Karpas-422 (cell line): Measurements from ENCODE around the gene VPS13D. TPM values are rescaled to one million over a fixed set of nuclear protein-coding genes. Genes with fewer than 3 reads are reported as not detected.
"Not testable (repeated sequence)": the region's sequence is repeated elsewhere in the genome, so short reads cannot be mapped to it uniquely, and the experiment has no call there.

ENCODE experiments used
- DNase-seq: peaks from one replicate; pipeline ENCODE4 v3.0.0-alpha.2; 2015
- H2AFZ ChIP-seq: fragments of 200-600 bp; sonication (generic); 2 replicates; pipeline ENCODE4 v1.6.1; 2014; ENCODE audit warnings: antibody characterized with exemption, low read length, mixed read lengths
- H3K27ac ChIP-seq: fragments of 200-600 bp; sonication (generic); 2 replicates; pipeline ENCODE4 v1.5.1; 2014; ENCODE audit warnings: mild to moderate bottlenecking, low read length, moderate library complexity
- H3K27me3 ChIP-seq: fragments of 200-600 bp; sonication (generic); 2 replicates; pipeline ENCODE4 v1.6.1; 2014; ENCODE audit warnings: low read length, mixed read lengths
- H3K36me3 ChIP-seq: fragments of 200-600 bp; sonication (generic); 2 replicates; pipeline ENCODE4 v1.6.1; 2014; ENCODE audit warnings: low read length, mixed read lengths; ENCODE audit not compliant: insufficient read depth
- H3K4me1 ChIP-seq: fragments of 200-600 bp; sonication (generic); 2 replicates; pipeline ENCODE4 v1.6.1; 2014; ENCODE audit warnings: mild to moderate bottlenecking, low read length, mixed read lengths
- H3K4me2 ChIP-seq: fragments of 200-600 bp; sonication (generic); 2 replicates; pipeline ENCODE4 v1.6.1; 2014; ENCODE audit warnings: low read length, low read depth, mild to moderate bottlenecking; ENCODE audit not compliant: poor library complexity, severe bottlenecking
- H3K4me3 ChIP-seq: fragments of 200-600 bp; sonication (generic); 2 replicates; pipeline ENCODE4 v1.5.1; 2014; ENCODE audit warnings: mild to moderate bottlenecking, antibody characterized with exemption, low read length, mixed read lengths
- H3K79me2 ChIP-seq: fragments of 200-600 bp; sonication (generic); 2 replicates; pipeline ENCODE4 v1.6.1; 2014; ENCODE audit warnings: mild to moderate bottlenecking, low read length, mixed read lengths
- H3K9ac ChIP-seq: fragments of 200-600 bp; sonication (generic); 2 replicates; pipeline ENCODE4 v1.6.0; 2014; ENCODE audit warnings: low read length
- H3K9me2 ChIP-seq: fragments of 200-600 bp; sonication (generic), shearing (Covaris generic); replicated peaks from 2 replicates; pipeline ENCODE4 v1.6.0; 2014; ENCODE audit warnings: mild to moderate bottlenecking, low read length, moderate library complexity; ENCODE audit not compliant: insufficient read depth
- H3K9me3 ChIP-seq: fragments of 300-700, 200-600 bp; sonication (generic); 2 replicates; pipeline ENCODE4 v1.6.1; 2014; ENCODE audit warnings: low read length, mixed read lengths
- H4K20me1 ChIP-seq: fragments of 200-600 bp; sonication (generic); 2 replicates; pipeline ENCODE4 v1.6.1; 2014; ENCODE audit warnings: mild to moderate bottlenecking, antibody characterized with exemption, low read length, low read depth; ENCODE audit not compliant: insufficient read depth
- total RNA-seq: library from RNA; depleted of rRNA; stranded (reverse); fragments of >200 nt; shearing (Covaris generic); gene quantifications from 2 replicates; pipeline ENCODE4 v1.2.3, GENCODE V29; 2014; ENCODE audit warnings: low replicate concordance

Gene VPS13D
- total RNA-seq, 1 experiment from 2014 or later: 36.2 TPM

- Histone ChIP-seq H3K36me3 (no peaks in the 10 kb centered on the region), H4K20me1 (no peaks in the 10 kb centered on the region), H2AFZ (no peak overlapping the region), H3K9ac (no peak overlapping the region), H3K4me1 (no peaks in the 10 kb centered on the region), H3K9me2 (no peaks in the 10 kb centered on the region), H3K79me2 (no peaks in the 10 kb centered on the region), H3K4me3 (no peak overlapping the region), H3K4me2 (no peak overlapping the region), H3K27me3 (no peaks in the 10 kb centered on the region), H3K27ac (no peak overlapping the region), H3K9me3 (no peaks in the 10 kb centered on the region)
- DNase-seq: no peak
Observed at GRCh38 chr1:12536023-12536639, 306.3 kb downstream of the VPS13D start.

DNA sequence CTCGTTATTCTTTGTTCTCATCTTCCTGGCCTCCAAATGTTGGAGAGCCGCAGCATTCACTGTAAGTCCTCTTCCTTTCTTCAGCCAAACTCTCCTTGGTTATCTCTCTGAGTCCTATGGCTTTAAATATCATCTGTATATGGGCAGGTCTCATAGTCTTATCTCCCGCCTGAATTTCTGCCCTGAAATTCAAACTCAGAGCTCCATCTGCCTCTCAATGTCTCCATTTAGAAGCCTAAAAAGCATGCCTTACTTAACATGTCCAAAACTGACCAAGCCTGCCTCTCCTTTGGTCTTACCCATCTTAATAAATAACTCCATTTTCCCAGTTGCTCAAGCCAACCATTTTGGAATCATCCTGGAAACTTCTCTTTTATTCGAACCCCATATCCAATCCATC lies 307.5 kb downstream of the VPS13D start:
- H3K9me2 ChIP-seq: no peaks in the 10 kb centered on the region
- no peak overlapping the region for H3K4me2 ChIP-seq
- H2AFZ ChIP-seq: no peak overlapping the region
- no peaks in the 10 kb centered on the region for H3K27me3 ChIP-seq
- no peak for DNase-seq
- H3K9me3 ChIP-seq: no peaks in the 10 kb centered on the region
- no peak overlapping the region for H3K27ac ChIP-seq
- no peaks in the 10 kb centered on the region for H3K36me3 ChIP-seq
- H3K4me3 ChIP-seq: no peak overlapping the region
- no peak overlapping the region for H3K9ac ChIP-seq
- H3K79me2 ChIP-seq: no peaks in the 10 kb centered on the region
- no peaks in the 10 kb centered on the region for H4K20me1 ChIP-seq
- no peaks in the 10 kb centered on the region for H3K4me1 ChIP-seq

- Histone ChIP-seq H3K4me1 (no peaks in the 10 kb centered on the region), H3K27me3 (no peaks in the 10 kb centered on the region), H3K9me3 (no peaks in the 10 kb centered on the region), H3K36me3 (no peaks in the 10 kb centered on the region), H3K9me2 (no peaks in the 10 kb centered on the region), H2AFZ (no peak overlapping the region), H3K4me3 (no peak overlapping the region), H3K27ac (no peak overlapping the region), H3K79me2 (no peaks in the 10 kb centered on the region), H3K4me2 (no peak overlapping the region), H3K9ac (no peak overlapping the region), H4K20me1 (no peaks in the 10 kb centered on the region)
- DNase-seq: no peak
Observed at GRCh38 chr1:12537906-12538461, 308.2 kb downstream of the VPS13D start.

GRCh38 chr1:12538536-12538935 lies 308.7 kb downstream of the VPS13D start:
- not testable (repeated sequence) for H3K4me2 ChIP-seq, DNase-seq, H3K9me3 ChIP-seq, H2AFZ ChIP-seq, H3K4me1 ChIP-seq, H3K79me2 ChIP-seq, H3K27ac ChIP-seq, H3K27me3 ChIP-seq, H3K9ac ChIP-seq, H3K4me3 ChIP-seq, H3K36me3 ChIP-seq, H4K20me1 ChIP-seq, H3K9me2 ChIP-seq

DNA sequence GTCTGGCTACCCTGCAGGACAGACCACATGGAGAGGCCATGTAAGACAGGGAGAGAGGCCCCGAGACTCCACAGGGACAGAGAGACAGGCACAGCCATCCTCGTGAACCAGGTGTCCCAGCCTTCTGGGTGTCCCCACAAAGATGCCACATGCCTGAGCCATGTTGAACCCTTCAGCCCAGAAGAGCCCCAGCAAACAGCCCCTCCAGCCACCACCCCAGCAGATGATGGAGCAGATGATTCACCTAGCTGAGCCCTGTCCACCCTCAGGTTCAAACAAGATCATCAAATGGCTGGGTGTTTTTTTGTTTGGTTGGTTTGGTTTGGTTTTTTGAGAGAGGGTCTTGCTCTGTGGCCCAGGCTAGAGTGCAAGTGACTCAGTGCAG lies 309.5 kb downstream of the VPS13D start:
- Histone ChIP-seq H3K9me3 (no peaks in the 10 kb centered on the region), H3K4me1 (no peaks in the 10 kb centered on the region), H3K9ac (no peak overlapping the region), H3K79me2 (no peaks in the 10 kb centered on the region), H3K4me2 (no peak overlapping the region), H3K27me3 (no peaks in the 10 kb centered on the region), H3K4me3 (no peak overlapping the region), H3K27ac (no peak overlapping the region), H3K36me3 (no peaks in the 10 kb centered on the region), H4K20me1 (no peaks in the 10 kb centered on the region), H2AFZ (no peak overlapping the region), H3K9me2 (no peaks in the 10 kb centered on the region)
- no peak for DNase-seq

DNA sequence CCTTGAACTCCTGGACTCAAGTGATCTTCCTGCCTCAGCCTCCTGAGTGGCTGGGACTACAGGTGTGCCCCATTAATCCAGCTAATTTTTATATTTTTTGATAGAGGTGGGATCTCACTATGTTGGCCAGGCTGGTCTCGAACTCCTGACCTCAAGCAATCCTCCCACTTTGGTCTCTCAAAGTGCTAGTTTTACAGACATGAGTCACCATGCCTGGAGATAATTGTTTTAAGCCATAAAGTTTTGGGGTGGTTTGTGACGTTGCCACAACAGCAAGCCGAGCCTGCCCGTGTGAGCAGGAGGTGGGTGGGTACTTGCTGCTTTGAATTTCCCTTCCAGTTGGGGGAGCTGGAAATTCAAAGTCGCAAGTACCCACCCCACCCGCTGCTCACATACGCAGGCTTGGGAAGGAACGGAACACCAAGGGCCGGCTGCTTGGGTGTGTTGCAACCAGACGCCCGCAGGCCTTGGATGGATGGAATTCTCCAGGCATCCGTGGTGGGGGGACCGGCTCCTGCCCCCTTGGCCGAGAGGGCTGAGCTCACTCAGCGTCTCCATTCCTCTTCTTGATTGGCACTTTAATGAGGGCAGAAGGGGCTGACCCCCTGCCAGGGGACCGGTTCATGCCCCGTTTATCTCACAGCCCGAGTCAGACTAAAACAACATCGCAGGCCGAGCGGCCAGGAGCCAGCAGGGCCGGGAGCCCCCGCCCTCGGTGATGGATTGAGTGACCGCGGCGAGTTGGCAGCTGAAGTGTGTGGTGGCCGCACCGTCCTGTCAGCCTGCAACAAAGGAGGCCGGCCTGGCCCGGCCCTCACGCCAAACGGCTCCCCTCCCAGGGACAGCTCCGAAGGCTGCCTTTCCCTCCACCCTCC lies 310.1 kb downstream of the VPS13D start:
- Histone ChIP-seq H3K36me3 (no peaks in the 10 kb centered on the region), H3K27me3 (no peaks in the 10 kb centered on the region), H3K27ac (no peak overlapping the region), H3K9me2 (no peaks in the 10 kb centered on the region), H3K79me2 (no peaks in the 10 kb centered on the region), H3K4me2 (no peak overlapping the region), H3K4me3 (no peak overlapping the region), H3K4me1 (no peaks in the 10 kb centered on the region), H2AFZ (no peak overlapping the region), H3K9me3 (no peaks in the 10 kb centered on the region), H4K20me1 (no peaks in the 10 kb centered on the region), H3K9ac (no peak overlapping the region)
- DNase-seq: no peak

GRCh38 chr1:12540580-12541273 lies 310.9 kb downstream of the VPS13D start:
- no peak for DNase-seq
- H3K27me3 ChIP-seq: no peaks in the 10 kb centered on the region
- H3K9me3 ChIP-seq: no peaks in the 10 kb centered on the region
- no peak overlapping the region for H3K9ac ChIP-seq
- no peaks in the 10 kb centered on the region for H3K36me3 ChIP-seq
- no peaks in the 10 kb centered on the region for H3K4me1 ChIP-seq
- H3K4me3 ChIP-seq: no peak overlapping the region
- H3K79me2 ChIP-seq: no peaks in the 10 kb centered on the region
- no peak overlapping the region for H2AFZ ChIP-seq
- no peaks in the 10 kb centered on the region for H4K20me1 ChIP-seq
- no peaks in the 10 kb centered on the region for H3K9me2 ChIP-seq
- no peak overlapping the region for H3K4me2 ChIP-seq
- no peak overlapping the region for H3K27ac ChIP-seq
